ENCODE data around the gene ZFYVE27. TPM values are rescaled to one million over a fixed set of nuclear protein-coding genes. Genes with fewer than 3 reads are reported as not detected.

Gene ZFYVE27
- total RNA-seq, 2 donors from 2014 or later = 14.8 to 32.6 TPM

- Histone ChIP-seq H3K4me3 (no peak overlapping the region), H3K36me3 (replicated peaks in 1 of 2; ENCODE audit: insufficient read depth in 1 of 2, low read depth in 2 of 2) (peaks cover 9 to 51% of the 10 kb centered on the region in 2 donors), H3K27me3 (no peaks in the 10 kb centered on the region), H3K9me3 (no peaks in the 10 kb centered on the region), H3K4me1 (no peaks in the 10 kb centered on the region), H3K27ac (no peak overlapping the region)
- intact Hi-C loops (cut with DNase I) = no loop called here
- 88 to 95% methylated on average over 17 to 18 of the region's 18 CpGs for WGBS, 2 donors
- no peak for DNase-seq
- no peak for TF ChIP-seq CTCF (IDR thresholded peaks at IDR 0.05)
- no peak for TF ChIP-seq POLR2A (IDR thresholded peaks at IDR 0.05)
- no peak for ATAC-seq
These were observed 16.0 kb downstream of the ZFYVE27 start for GRCh38 chr10:97752956-97753355.

- Histone ChIP-seq H3K9me3 (no peaks in the 10 kb centered on the region), H3K36me3 (replicated peaks in 1 of 2; ENCODE audit: insufficient read depth in 1 of 2, low read depth in 2 of 2) (peaks cover 9 to 43% of the 10 kb centered on the region in 2 donors), H3K4me3 (no peak overlapping the region), H3K4me1 (peaks cover 3% of the 10 kb centered on the region), H3K27me3 (no peaks in the 10 kb centered on the region), H3K27ac (no peak overlapping the region)
- no peak for ATAC-seq
- TF ChIP-seq POLR2A (IDR thresholded peaks at IDR 0.05) = no peak
- TF ChIP-seq CTCF (IDR thresholded peaks at IDR 0.05) = no peak
- no peak for DNase-seq
- intact Hi-C loops (cut with DNase I) = loop anchor here (5.0 kb wide), 1 partner anchor 113 kb away; no protein-coding TSS in a partner anchor
- WGBS, 2 donors = 48 to 97% methylated on average over 4 of the region's 4 CpGs
These were observed 17.8 kb downstream of the ZFYVE27 start for GRCh38 chr10:97754726-97755125.

- intact Hi-C loops (cut with DNase I) = loop anchor here (5.0 kb wide), 1 partner anchor 112 kb away; no protein-coding TSS in a partner anchor
- no peak for TF ChIP-seq POLR2A (IDR thresholded peaks at IDR 0.05)
- TF ChIP-seq CTCF (IDR thresholded peaks at IDR 0.05) = no peak
- no peaks in the 10 kb centered on the region for H3K9me3 ChIP-seq
- H3K27ac ChIP-seq = no peak overlapping the region
- no peak overlapping the region for H3K4me3 ChIP-seq
- H3K36me3 ChIP-seq (replicated peaks in 1 of 2; ENCODE audit: insufficient read depth in 1 of 2, low read depth in 2 of 2) = peaks cover 3 to 37% of the 10 kb centered on the region in 2 donors
- no peak for ATAC-seq
- 80 to 97% methylated on average over 1 to 6 of the region's 6 CpGs for WGBS, 2 donors
- DNase-seq = no peak
- H3K4me1 ChIP-seq = peaks cover 10% of the 10 kb centered on the region
- H3K27me3 ChIP-seq = no peaks in the 10 kb centered on the region
These were observed 18.8 kb downstream of the ZFYVE27 start for GRCh38 chr10:97755718-97756117.

GRCh38 chr10:97757471-97757870 is 20.5 kb downstream of the ZFYVE27 start:
- H3K27ac ChIP-seq = no peak overlapping the region
- intact Hi-C loops (cut with DNase I) = loop anchor here (5.0 kb wide), 1 partner anchor 110 kb away; no protein-coding TSS in a partner anchor
- no peak for ATAC-seq
- H3K4me3 ChIP-seq = no peak overlapping the region
- H3K4me1 ChIP-seq = peaks cover 17% of the 10 kb centered on the region
- no peak for DNase-seq
- no peak for TF ChIP-seq CTCF (IDR thresholded peaks at IDR 0.05)
- no peak for TF ChIP-seq POLR2A (IDR thresholded peaks at IDR 0.05)
- no peaks in the 10 kb centered on the region for H3K27me3 ChIP-seq
- H3K36me3 ChIP-seq (replicated peaks in 1 of 2; ENCODE audit: insufficient read depth in 1 of 2, low read depth in 2 of 2) = peaks cover 3 to 28% of the 10 kb centered on the region in 2 donors
- 78 to 86% methylated on average over 4 to 5 of the region's 6 CpGs for WGBS, 2 donors
- H3K9me3 ChIP-seq = no peaks in the 10 kb centered on the region

All from body of pancreas (tissue), 4 donors.